ENCODE results near the gene HOXD8.

Gene HOXD8

GRCh38 chr2:176160986-176161824 is 31.7 kb downstream of the HOXD8 start:
- Histone ChIP-seq H3K23ac (ENCODE audit: low read length in 2 of 2) (no peak overlapping the region), H2BK5ac (ENCODE audit: low read depth, low read length, poor library complexity, severe bottlenecking) (no peak overlapping the region), H3K9me3 (ENCODE audit: control insufficient read depth, low read length) (no peaks in the 10 kb centered on the region), H3K36me3 (ENCODE audit: control insufficient read depth in 1 of 2, insufficient read depth in 2 of 2, low read depth in 1 of 2, low read length in 2 of 2) (no peaks in the 10 kb centered on the region), H2BK12ac (ENCODE audit: low read length in 2 of 2) (no peak overlapping the region), H3K27ac (ENCODE audit: low read length, poor library complexity, severe bottlenecking) (no peak overlapping the region), H3K4ac (ENCODE audit: low read depth in 1 of 2, low read length in 2 of 2) (no peak overlapping the region), H3K4me1 (ENCODE audit: control insufficient read depth, insufficient read depth, low read depth, low read length) (peaks cover 35% of the 10 kb centered on the region), H4K91ac (ENCODE audit: low read length) (no peak overlapping the region), H3K14ac (ENCODE audit: low read length in 2 of 2) (no peak overlapping the region), H3K4me2 (ENCODE audit: low read length, poor library complexity, severe bottlenecking) (no peak overlapping the region), H4K8ac (ENCODE audit: low read length) (no peak overlapping the region), H3K9ac (ENCODE audit: low read length) (peak overlapping the region; percentile 78), H2AFZ (ENCODE audit: low read depth, low read length) (no peak overlapping the region), H3K18ac (ENCODE audit: low read depth in 1 of 2, low read length in 2 of 2) (no peak overlapping the region), H2BK120ac (ENCODE audit: low read depth, low read length) (no peak overlapping the region), H2BK15ac (ENCODE audit: low read depth, poor library complexity, severe bottlenecking) (no peak overlapping the region), H3K27me3 (ENCODE audit: control insufficient read depth in 1 of 2, insufficient read depth in 1 of 2, low read length in 2 of 2) (peaks cover 0 to 100% of the 10 kb centered on the region in 2 experiments), H3K79me1 (replicated peaks; ENCODE audit: low read length, poor library complexity, severe bottlenecking) (peaks cover 2% of the 10 kb centered on the region), H3K4me3 (ENCODE audit: insufficient read depth in 1 of 2, low read depth in 1 of 2, low read length in 2 of 2) (peak overlapping the region in 1 of 2 experiments; percentile 69), H2AK5ac (ENCODE audit: low read length, severe bottlenecking) (no peak overlapping the region)
- no peak for DNase-seq
- WGBS, result 30% methylated on average over 22 of the region's 22 CpGs

- Histone ChIP-seq H3K79me1 (replicated peaks; ENCODE audit: low read length, poor library complexity, severe bottlenecking) (no peaks in the 10 kb centered on the region), H3K9ac (ENCODE audit: low read length) (peak overlapping the region; percentile 78), H3K27me3 (ENCODE audit: control insufficient read depth in 1 of 2, insufficient read depth in 1 of 2, low read length in 2 of 2) (peaks cover 0 to 98% of the 10 kb centered on the region in 2 experiments), H4K91ac (ENCODE audit: low read length) (no peak overlapping the region), H4K8ac (ENCODE audit: low read length) (no peak overlapping the region), H2BK12ac (ENCODE audit: low read length in 2 of 2) (no peak overlapping the region), H2BK15ac (ENCODE audit: low read depth, poor library complexity, severe bottlenecking) (no peak overlapping the region), H2BK5ac (ENCODE audit: low read depth, low read length, poor library complexity, severe bottlenecking) (no peak overlapping the region), H3K4me3 (ENCODE audit: insufficient read depth in 1 of 2, low read depth in 1 of 2, low read length in 2 of 2) (peak overlapping the region in 1 of 2 experiments; percentile 69), H3K27ac (ENCODE audit: low read length, poor library complexity, severe bottlenecking) (no peak overlapping the region), H3K4ac (ENCODE audit: low read depth in 1 of 2, low read length in 2 of 2) (no peak overlapping the region), H2BK120ac (ENCODE audit: low read depth, low read length) (no peak overlapping the region), H2AFZ (ENCODE audit: low read depth, low read length) (no peak overlapping the region), H2AK5ac (ENCODE audit: low read length, severe bottlenecking) (no peak overlapping the region), H3K36me3 (ENCODE audit: control insufficient read depth in 1 of 2, insufficient read depth in 2 of 2, low read depth in 1 of 2, low read length in 2 of 2) (no peaks in the 10 kb centered on the region), H3K23ac (ENCODE audit: low read length in 2 of 2) (no peak overlapping the region), H3K4me1 (ENCODE audit: control insufficient read depth, insufficient read depth, low read depth, low read length) (peaks cover 33% of the 10 kb centered on the region), H3K14ac (ENCODE audit: low read length in 2 of 2) (no peak overlapping the region), H3K18ac (ENCODE audit: low read depth in 1 of 2, low read length in 2 of 2) (no peak overlapping the region), H3K4me2 (ENCODE audit: low read length, poor library complexity, severe bottlenecking) (no peak overlapping the region), H3K9me3 (ENCODE audit: control insufficient read depth, low read length) (no peaks in the 10 kb centered on the region)
- no peak for DNase-seq
- WGBS, result 8% methylated on average over 17 of the region's 22 CpGs
These were observed 32.5 kb downstream of the HOXD8 start for GRCh38 chr2:176161825-176162626.

GRCh38 chr2:176162911-176163671 is 33.6 kb downstream of the HOXD8 start:
- WGBS, result 2% methylated on average over 26 of the region's 29 CpGs
- DNase-seq, result no peak

More at GRCh38 chr2:176162911-176163671, 33.6 kb downstream of the HOXD8 start:
- no peak overlapping the region for H3K4me2 ChIP-seq (ENCODE audit: low read length, poor library complexity, severe bottlenecking)
- H3K18ac ChIP-seq (ENCODE audit: low read depth in 1 of 2, low read length in 2 of 2), result no peak overlapping the region
- H3K36me3 ChIP-seq (ENCODE audit: control insufficient read depth in 1 of 2, insufficient read depth in 2 of 2, low read depth in 1 of 2, low read length in 2 of 2), result no peaks in the 10 kb centered on the region
- H2BK12ac ChIP-seq (ENCODE audit: low read length in 2 of 2), result no peak overlapping the region
- no peaks in the 10 kb centered on the region for H3K9me3 ChIP-seq (ENCODE audit: control insufficient read depth, low read length)
- H2BK5ac ChIP-seq (ENCODE audit: low read depth, low read length, poor library complexity, severe bottlenecking), result no peak overlapping the region
- H3K14ac ChIP-seq (ENCODE audit: low read length in 2 of 2), result no peak overlapping the region
- H3K4me3 ChIP-seq (ENCODE audit: insufficient read depth in 1 of 2, low read depth in 1 of 2, low read length in 2 of 2), result no peak overlapping the region
- no peak overlapping the region for H3K27ac ChIP-seq (ENCODE audit: low read length, poor library complexity, severe bottlenecking)
- no peak overlapping the region for H3K4ac ChIP-seq (ENCODE audit: low read depth in 1 of 2, low read length in 2 of 2)
- peaks cover 27% of the 10 kb centered on the region for H3K4me1 ChIP-seq (ENCODE audit: control insufficient read depth, insufficient read depth, low read depth, low read length)
- H2BK120ac ChIP-seq (ENCODE audit: low read depth, low read length), result no peak overlapping the region
- no peak overlapping the region for H4K91ac ChIP-seq (ENCODE audit: low read length)
- H2AFZ ChIP-seq (ENCODE audit: low read depth, low read length), result no peak overlapping the region
- H3K9ac ChIP-seq (ENCODE audit: low read length), result no peak overlapping the region
- no peak overlapping the region for H2AK5ac ChIP-seq (ENCODE audit: low read length, severe bottlenecking)
- no peak overlapping the region for H2BK15ac ChIP-seq (ENCODE audit: low read depth, poor library complexity, severe bottlenecking)
- no peak overlapping the region for H4K8ac ChIP-seq (ENCODE audit: low read length)
- no peak overlapping the region for H3K23ac ChIP-seq (ENCODE audit: low read length in 2 of 2)
- no peaks in the 10 kb centered on the region for H3K79me1 ChIP-seq (replicated peaks; ENCODE audit: low read length, poor library complexity, severe bottlenecking)
- peaks cover 0 to 95% of the 10 kb centered on the region in 2 experiments for H3K27me3 ChIP-seq (ENCODE audit: control insufficient read depth in 1 of 2, insufficient read depth in 1 of 2, low read length in 2 of 2)

Data from mesenchymal stem cell (in vitro differentiated cells and primary cell).